Gastrocnemius medialis (tissue), 4 donors: Measurements from ENCODE around the gene OLFML2A.

ENCODE experiments used
- CTCF ChIP-seq, 5 experiments: fragments of 450-650 bp in 3 of 5; fragments of 200-600 bp in 2 of 5; sonication (generic) in 2 of 5; IDR thresholded peaks in 4 of 5; conservative IDR thresholded peaks in 1 of 5; 1 replicate in 4 of 5; 2 replicates in 1 of 5; pipeline ENCODE4 v1.5.1; 2016 to 2019; ENCODE audit warnings: antibody characterized with exemption in 5 of 5, mild to moderate bottlenecking in 3 of 5, moderate library complexity in 3 of 5
- POLR2A ChIP-seq, 2 donors: fragments of 450-650 bp; IDR thresholded peaks; one replicate each; pipeline ENCODE4 v1.6.1; 2017; ENCODE audit warnings: antibody characterized with exemption in 2 of 2, mild to moderate bottlenecking in 2 of 2, moderate library complexity in 2 of 2

GRCh38 chr9:124831642-124832364 lies 54.9 kb downstream of the OLFML2A start:
- TF ChIP-seq POLR2A (IDR thresholded peaks at IDR 0.05) (no peak), CTCF (IDR thresholded peaks at IDR 0.05 in 4 of 5, conservative IDR thresholded peaks at IDR 0.05 in 1 of 5) (no peak)
